GM19397 (cell line): ENCODE results near the gene ANKHD1.
"Not testable (repeated sequence)": the region's sequence is repeated elsewhere in the genome, so short reads cannot be mapped to it uniquely, and the experiment has no call there.

Experiments
- ATAC-seq: cut with Tn5 transposase; IDR thresholded peaks from one replicate; pipeline ENCODE4 v1.9.1; 2021; ENCODE audit warnings: mild to moderate bottlenecking, moderate library complexity; ENCODE audit not compliant: unreplicated experiment

Gene ANKHD1

DNA sequence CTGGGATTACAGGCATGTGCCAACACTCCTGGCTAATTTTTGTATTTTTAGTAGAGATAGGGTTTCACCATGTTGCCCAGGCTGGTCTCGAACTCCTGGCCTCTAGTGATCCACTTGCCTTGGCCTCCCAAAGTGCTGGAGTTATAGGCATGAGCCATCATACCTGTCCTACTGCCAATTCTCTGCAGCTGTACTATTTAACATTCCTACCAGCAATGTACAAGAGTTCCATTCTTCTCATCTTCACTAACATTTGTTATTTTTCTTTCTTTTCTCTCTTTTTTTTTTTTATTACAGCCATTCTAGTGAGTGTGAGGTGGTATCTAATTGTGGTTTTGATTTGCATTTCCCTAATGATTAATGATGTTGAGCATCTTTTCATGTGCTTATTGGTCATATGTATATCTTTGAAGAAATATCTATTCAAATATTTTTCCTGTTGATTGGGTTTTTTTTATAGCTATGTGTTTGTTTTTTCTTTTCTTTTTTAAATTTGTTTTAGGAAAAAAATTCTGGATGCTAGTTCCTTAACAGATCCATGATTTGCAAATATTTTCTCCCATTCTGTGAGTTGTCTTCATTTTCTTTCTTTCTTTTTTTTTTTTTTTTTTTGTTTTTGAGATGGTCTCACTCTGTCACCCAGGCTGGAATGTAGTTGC is 17.4 kb downstream of the ANKHD1 start:
- ATAC-seq, result no peak

DNA sequence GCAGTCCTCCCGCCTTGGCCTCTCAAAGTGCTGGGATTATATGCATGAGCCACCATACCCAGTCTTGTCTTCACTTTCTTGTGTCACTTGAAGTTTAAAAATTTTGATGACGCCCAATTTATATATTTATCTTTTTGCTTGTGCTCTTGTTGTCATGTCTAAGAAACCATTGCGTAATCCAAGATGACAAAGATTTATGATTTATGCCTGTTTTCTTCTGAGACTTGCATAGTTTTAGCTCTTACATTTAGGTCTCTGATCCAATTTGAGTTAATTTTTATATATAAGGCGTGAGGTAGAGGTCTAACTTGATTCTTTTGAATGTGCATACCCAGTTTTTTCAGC is 18.6 kb downstream of the ANKHD1 start:
- ATAC-seq, result no peak

DNA sequence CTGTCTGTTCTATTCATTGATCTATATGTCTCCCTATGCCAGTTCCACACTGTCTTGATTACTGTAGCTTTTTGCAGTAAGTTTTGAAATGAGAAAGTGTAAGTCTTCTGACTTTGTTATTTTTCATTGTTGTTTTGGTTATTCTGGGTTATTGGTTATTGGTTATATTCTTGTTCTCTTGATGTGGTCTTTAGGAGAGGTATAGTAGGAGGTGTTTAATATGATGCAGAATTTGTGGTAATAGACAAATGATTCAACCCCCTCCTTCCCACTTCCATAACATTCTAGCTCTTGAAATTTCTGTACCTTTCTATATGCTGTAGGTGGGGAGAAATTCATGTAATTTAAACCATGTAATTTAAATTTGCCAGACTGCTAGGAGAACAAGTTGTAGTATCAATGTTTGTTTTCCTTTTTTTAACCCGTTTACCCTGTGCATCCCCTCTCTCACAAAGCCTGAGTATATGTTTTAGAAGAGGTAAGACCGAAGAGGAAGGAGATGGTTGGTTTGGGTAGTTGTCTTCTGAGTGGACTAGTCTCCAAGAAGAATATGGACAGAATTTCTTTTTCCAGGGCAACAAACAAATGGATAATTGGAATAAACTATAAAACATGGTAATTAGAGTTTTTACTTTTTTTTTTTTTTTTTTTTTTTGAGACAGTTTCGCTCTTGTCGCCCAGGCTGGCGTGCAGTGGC is 19.2 kb downstream of the ANKHD1 start:
- ATAC-seq, result no peak

DNA sequence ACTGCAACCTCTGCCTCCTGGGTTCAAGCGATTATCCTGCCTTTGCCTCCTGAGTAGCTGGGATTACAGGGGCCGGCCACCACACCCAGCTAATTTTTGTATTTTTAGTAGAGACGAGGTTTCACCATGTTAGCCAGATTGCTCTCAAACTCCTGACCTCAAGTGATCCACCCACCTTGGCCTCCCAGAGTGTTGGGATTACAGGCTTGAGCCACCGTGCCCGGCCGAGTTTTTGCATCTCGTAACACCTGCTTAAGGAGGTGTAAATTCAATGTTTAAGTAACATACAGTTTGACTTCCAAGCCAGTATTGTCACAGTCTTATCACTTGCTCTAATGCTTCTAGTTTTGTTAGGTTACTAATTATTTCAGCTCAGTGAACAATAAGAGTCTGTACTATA is 19.7 kb downstream of the ANKHD1 start:
- not testable (repeated sequence) for ATAC-seq

DNA sequence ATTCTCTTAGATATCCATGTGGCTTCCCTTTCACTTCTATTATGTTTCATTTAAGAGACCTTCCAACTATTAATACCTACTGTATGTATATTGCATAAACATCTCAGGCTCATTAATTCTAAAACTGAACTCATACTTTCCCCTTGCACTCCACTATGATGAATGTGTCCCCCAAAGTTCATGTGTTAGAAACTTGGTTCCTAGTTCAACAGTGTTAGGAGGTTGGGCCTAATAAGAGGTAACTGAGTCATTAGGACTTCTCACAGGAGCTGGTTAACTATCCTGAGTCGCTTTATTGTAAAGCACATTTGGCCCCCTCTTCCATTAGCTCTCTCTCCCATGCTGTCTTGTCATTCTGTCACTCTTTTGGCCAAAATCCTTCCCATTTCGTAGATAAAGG is 22.0 kb downstream of the ANKHD1 start:
- ATAC-seq, result no peak

DNA sequence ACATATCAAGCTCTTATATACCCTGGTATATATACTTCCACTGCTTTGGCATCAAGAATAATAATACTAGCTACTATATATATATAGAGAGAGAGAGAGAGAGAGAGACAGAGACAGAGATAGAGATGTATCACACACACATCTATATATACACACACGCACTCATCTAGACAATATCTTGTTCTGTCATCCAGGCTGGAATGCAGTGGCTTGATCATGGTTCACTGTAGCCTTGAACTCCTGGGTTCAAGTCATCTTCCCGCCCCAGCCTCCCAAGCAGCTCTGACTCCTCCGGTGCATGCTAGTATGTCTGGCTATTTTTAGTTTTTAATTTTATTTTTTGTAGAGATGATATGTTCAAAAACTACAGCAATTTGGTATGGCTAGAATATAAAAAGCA is 22.5 kb downstream of the ANKHD1 start:
- ATAC-seq, result no peak

DNA sequence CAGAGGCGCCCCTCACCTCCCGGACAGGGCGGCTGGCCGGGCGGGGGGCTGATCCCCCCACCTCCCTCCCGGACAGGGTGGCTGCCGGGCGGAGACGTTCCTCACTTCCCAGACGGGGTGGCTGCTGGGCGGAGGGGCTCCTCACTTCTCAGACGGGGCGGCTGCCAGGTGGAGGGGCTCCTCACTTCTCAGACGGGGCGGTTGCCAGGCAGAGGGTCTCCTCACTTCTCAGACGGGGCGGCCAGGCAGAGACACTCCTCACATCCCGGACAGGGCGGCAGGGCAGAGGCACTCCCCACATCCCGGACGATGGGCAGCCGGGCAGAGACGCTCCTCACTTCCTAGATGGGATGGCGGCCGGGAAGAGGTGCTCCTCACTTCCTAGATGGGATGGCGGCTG is 26.1 kb downstream of the ANKHD1 start:
- not testable (repeated sequence) for ATAC-seq

DNA sequence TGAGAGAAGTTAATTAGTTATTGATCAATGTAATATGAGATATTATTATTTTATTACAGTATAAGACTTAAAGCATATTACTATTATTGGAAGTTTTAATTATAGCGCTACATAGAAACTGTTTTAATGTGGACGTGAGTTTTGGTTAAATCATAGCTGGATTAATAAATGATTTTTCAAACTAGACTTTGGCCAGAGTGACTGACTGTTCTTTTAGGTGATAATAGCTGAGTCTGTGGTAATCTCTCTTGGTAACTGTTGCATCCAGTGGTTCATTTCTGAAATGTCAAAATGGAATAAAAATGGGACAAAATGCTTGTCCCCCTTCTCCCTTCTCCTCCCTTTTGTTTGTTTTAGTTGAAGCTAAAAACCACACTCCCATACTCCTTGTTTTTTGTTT is 28.1 kb downstream of the ANKHD1 start:
- no peak for ATAC-seq

DNA sequence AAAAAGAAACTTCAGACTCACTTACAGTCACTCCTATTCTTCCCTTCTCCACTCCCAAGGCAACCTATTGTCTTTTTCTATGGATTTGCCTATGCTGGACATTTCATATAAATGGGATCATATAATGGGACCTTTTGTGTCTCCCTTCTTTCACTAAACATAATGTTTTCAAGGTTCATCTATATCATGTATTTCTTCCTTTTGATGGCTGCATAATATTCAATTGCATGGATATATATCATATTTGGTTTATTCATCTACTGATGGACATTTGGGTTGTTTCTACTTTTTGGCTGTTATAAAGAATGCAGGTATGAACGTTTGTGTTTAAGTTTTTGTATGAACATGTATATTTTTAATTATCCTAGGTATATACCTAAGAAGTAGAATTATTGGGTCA is 30.6 kb downstream of the ANKHD1 start:
- no peak for ATAC-seq

DNA sequence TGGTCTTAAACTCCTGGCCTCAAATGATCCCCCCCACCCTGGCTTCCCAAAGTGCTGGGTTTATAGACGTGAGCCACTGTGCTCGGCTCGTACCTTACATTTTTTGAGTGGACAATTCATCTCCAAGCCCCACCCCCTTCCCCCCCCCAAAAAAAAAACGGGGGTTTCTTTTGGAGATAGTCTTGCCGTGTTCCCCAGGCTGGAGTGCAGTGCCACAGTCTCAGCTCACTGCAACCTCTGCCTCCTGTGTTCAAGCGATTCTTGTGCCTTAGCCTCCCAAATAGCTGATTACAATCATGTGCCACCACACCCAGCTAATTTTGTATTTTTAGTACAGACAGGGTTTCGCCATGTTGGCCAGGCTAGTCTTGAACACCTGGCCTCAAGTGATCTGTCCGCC is 31.3 kb downstream of the ANKHD1 start:
- ATAC-seq, result no peak

DNA sequence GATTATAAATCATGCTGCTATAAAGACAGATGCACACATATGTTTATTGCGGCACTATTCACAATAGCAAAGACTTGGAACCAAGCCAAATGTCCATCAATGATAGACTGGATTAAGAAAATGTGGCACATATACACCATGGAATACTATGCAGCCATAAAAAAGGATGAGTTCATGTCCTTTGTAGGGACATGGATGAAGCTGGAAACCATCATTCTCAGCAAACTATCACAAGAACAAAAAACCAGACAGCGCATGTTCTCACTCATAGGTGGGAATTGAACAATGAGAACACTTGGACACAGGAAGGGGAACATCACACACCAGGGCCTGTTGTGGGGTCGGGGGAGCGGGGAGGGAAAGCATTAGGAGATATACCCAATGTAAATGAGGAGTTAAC is 55.7 kb downstream of the ANKHD1 start:
- not testable (repeated sequence) for ATAC-seq

DNA sequence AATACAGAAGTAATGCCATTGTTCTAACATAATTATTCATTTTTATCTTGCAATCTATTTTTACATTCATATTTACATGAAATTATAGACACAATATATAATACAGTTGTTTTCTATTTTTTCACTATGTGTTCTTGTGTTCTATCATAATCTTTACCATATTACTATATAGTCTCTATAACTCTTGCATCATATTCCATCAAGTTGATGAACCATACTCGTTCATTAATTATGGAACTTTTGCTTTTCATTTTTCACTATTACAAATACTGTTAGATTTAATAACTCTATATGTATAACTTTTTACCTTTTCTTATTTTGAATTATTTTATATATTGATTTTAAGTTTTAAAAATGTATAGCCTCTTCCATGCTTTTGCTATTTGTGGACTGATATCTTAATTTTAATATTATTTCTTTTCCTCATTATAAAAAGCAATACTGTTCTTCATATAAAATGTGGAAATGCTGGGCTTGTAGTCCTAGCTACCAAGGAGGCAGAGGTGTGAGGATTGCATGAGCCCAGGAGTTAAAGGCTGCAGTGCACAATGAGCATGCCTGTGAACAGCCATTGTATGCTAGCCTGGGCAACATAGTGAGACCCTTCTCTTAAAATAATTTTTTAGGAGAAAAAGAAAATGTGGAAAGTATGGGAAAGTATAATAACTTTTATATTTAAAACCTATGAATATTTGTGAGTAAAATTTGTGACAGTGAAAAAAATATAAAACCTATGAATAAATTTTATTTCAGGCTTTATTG is 65.5 kb downstream of the ANKHD1 start:
- ATAC-seq, result no peak

DNA sequence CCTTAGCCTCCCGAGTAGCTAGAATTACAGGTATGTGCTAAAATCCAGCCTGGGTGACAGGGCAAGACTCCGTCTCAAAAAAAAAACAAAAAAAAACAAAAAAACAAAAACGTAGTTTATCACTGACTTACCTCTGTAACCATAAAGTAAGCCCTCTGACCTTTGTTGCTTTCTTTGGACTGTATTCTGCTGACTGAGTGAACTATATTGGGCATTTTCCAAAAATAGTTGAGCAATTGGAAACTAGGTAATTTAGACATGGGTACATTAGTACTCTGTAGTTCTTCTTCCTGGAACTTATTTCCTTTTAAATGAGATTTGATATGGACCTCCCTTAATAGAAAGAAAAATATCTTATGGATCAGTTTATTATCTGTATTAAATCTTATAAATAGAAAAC is 66.6 kb downstream of the ANKHD1 start:
- no peak for ATAC-seq

DNA sequence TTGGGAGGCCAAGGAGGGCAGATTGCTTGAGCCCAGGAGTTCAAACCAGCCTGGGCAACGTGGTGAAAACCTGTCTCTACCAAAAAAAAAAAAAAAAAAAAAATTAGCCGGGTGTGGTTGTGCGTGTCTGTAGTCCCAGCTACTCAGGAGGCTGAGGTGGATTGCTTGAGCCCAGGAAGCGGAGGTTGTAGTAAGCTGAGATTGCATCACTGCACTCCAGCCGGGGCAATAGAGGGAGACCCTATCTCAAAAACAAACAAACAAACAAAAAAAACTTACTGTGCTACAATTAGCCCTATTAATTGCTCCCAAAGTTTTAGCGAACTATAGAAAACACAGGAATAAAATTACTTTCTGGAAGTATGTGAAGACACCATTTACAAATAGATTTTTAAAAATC is 67.6 kb downstream of the ANKHD1 start:
- no peak for ATAC-seq

DNA sequence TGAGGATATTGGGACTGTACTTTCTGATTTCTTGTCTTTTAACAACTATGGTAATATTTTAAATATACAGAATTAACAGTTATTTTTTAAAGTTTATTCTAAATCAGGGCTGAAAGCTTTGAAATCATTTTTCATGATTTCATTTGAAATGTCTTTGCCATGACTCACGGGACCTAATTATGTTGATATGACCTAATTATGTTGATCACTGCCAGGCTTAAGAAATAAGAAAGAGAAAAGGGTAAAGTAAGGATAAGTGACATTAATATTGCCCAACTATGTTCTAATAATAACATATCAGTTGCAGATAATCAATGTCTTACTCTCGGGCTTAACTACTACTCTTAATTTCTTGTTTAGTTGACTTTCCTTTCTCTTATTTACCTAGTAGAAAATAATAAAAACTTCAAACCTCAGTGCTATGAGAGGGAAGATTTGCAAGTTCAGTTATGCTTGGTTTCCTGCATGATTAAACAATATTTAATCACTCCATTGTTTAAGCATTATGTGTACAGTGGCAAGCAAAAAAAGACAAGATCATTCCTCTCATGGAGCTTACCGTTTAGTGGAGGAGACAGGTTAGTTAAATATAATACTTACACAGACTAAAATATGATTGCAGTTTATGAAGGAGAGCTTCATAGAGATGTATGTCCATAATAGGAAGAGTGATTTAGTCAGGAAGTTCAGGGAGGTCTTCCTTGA is 78.8 kb downstream of the ANKHD1 start:
- ATAC-seq, result no peak

DNA sequence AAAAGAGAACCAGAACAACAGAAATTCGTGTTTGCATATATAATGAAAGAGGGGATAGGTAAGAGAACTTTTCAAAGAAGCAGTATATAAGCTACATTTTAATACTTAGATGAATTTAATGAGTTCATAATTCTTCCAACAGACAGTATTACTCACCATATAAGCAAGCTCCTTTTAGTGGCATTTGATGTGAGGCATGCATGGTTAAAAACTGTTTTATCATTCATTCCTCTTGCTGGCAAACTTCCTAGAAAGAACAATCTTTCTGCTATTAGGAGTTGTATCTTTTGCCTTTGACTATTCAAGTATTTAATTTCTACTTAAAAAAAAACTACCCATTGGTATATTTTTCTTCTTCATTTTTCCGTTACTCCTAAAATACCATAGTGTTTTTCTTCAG is 80.1 kb downstream of the ANKHD1 start:
- no peak for ATAC-seq

DNA sequence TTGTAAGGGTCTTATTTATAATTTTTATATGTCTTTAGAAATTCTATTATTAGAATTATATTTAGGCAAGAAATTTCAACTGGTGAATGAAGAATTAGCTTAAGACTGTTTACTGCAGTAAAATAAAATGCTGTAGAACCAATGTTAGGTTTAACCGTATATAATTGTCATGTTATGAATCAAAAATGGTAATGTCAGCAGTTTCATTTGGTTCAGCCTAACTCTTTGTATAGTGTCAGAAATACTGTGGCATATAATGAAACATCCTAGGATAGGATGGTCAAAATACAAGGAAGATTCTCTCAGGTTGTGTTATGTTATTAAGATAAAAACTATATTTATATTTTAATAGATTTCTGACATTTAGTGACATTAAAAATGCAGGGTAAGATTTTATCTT is 81.4 kb downstream of the ANKHD1 start:
- ATAC-seq, result no peak

DNA sequence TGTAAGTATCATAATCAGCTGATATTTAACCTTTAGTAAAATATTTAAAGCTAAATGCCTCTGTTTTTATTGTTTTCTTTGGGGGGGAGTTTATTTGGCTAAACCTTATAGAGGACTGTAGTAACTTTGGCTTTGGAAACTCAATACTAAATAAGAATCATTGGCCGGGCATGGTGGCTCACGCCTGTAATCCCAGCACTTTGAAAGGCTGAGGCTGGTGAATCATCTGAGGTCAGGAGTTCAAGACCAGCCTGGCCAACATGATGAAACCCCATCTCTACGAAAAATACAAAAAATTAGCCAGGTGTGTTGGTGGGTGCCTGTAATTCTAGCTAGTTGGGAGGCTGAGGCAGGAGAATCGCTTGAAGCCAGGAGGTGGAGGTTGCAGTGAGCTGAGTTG is 86.5 kb downstream of the ANKHD1 start:
- ATAC-seq, result not testable (repeated sequence)

DNA sequence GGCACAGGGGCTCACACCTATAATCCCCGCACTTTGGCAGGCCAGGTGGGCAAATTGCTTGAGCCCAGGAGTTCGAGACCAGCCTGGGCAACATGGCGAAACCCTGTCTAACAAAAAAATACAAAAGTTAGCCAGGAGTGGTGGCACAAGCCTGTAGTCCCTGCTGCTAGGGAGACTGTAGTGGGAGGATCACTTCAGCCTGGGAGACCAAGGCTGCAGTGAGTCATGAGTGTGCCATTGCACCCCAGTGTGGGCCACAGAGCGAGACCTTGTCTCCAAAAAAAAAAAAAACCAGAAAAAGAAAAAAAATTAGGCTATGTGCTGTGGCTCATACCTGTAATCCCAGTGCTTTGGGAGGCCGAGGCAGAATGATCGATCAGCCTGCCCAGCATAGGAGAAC is 87.3 kb downstream of the ANKHD1 start:
- ATAC-seq, result no peak

DNA sequence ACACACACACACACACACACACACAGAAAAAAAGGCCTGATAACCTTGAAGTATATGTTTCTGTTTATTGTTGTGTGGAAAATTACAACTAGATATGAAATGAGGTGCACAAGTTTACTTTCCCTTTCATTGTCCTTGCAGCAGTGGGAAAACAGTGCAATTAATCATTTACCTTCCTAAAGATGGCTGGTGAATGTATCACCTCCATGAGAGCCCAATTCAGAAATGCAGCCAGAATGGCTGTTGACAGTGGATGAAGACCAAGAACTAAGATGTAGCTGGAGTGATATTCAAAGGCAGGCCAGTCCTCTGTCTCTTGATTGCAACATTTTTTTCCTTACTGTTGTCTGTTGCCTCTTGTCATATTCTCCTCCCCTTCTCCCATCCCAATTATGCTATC is 96.3 kb downstream of the ANKHD1 start:
- ATAC-seq, result no peak

DNA sequence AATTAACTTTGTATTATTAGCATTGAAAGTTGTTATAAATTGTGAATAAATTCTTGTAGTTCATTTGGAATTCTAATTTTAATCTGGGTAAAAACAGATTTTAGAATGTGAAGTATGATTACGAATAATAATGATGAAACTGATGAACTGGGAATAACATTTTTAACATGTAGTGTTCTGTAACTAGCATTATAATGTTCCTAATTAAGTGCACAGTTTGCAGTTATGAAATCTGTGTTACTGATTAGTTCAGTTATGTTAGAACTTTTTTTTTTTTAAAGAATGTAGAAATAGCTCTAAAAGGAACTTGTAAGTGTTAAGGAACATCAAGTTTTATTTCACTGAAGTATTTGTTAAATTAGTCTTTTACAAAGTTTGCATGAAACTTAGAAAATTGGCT is 97.0 kb downstream of the ANKHD1 start:
- no peak for ATAC-seq

DNA sequence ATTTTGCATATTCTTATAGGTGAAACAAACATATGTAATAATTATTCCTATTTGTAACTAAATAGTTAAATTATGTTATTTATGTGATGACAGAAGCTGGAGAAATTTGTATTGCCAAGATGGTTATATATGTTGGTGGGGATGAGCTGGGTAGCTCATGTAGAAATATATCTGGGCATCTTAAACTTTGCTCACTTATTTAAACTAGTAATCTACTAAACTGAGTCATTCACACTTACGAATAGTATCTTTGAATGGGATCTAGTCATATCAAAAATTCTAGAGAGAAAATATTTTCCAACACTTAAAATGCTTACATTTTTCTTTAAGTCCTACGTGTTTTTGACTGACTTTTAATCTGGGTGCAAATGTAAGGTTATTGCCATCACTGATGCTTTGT is 101.2 kb downstream of the ANKHD1 start:
- no peak for ATAC-seq
